HCT116 (cell line): ENCODE results near the gene TIAM2. TPM values are rescaled to one million over a fixed set of nuclear protein-coding genes. Genes with fewer than 3 reads are reported as not detected.

ENCODE experiments used
- ATAC-seq: fragments of 200-7000 bp; cut with Tn5 transposase; 2 replicates; pipeline ENCODE4 v1.9.1; 2020; ENCODE audit warnings: mild to moderate bottlenecking, moderate library complexity
- BruUV-seq: library from RNA; stranded (reverse); fragments of 400-500 nt; replicated peaks from 2 replicates; lab custom pipeline; 2021; lab: Mats Ljungman, UMichigan
- CTCF ChIA-PET: fragments of 300-600 bp; sonication (Branson Sonifier 250); formaldehyde crosslinking; loops from one replicate; lab custom pipeline; 2021; ENCODE audit warnings: antibody characterized with exemption; lab: Charles Lee
- POLR2A ChIA-PET: fragments of 300-600, 350-600 bp; sonication (Branson Sonifier 250); formaldehyde crosslinking; loops from one replicate; lab custom pipeline; 2021; ENCODE audit warnings: antibody characterized with exemption; lab: Charles Lee
- RAD21 ChIA-PET, 2 experiments: fragments of 300-600 bp; sonication (Branson Sonifier 250); formaldehyde crosslinking; loops; one replicate each; lab custom pipeline; 2023; ENCODE audit warnings: low total read pairs in 2 of 2; ENCODE audit not compliant: uncharacterized antibody in 2 of 2, unreplicated experiment in 2 of 2, low non-redundant PET in 1 of 2; lab: Charles Lee
- DNase-seq: peaks from one replicate; pipeline ENCODE4 v3.0.0-alpha.2; 2010; ENCODE audit warnings: low read depth, low spot score
- H2AFZ ChIP-seq: fragments of 200-600 bp; shearing (Covaris generic), sonication (generic); 2 replicates; pipeline ENCODE4 v1.6.1; 2017; ENCODE audit warnings: low read depth, mixed run types, mixed read lengths, antibody characterized with exemption, low read length; ENCODE audit not compliant: poor library complexity, severe bottlenecking
- H3K27ac ChIP-seq: 2 replicates; pipeline ENCODE4 v1.5.1; 2012; ENCODE audit warnings: low read depth, low read length
- H3K27me3 ChIP-seq: fragments of 200-600 bp; sonication (generic); 2 replicates; pipeline ENCODE4 v1.6.1; 2016; ENCODE audit warnings: mixed run types, low read length, mixed read lengths; ENCODE audit not compliant: insufficient read depth
- H3K36me3 ChIP-seq, 2 experiments: fragments of 200-500 bp in 1 of 2; fragments of 200-600 bp in 1 of 2; sonication (Bioruptor generic) in 1 of 2; sonication (generic) in 1 of 2; 2 replicates each; pipeline versions ENCODE4 v1.5.1 to v1.6.1; 2014 to 2016; ENCODE audit warnings: low read length in 2 of 2, inconsistent platforms in 1 of 2, mixed read lengths in 1 of 2, mixed run types in 1 of 2; ENCODE audit not compliant: insufficient read depth in 2 of 2, control insufficient read depth in 1 of 2
- H3K4me1 ChIP-seq, 2 experiments: fragments of 200-600 bp in 1 of 2; sonication (generic) in 1 of 2; 2 replicates each; pipeline versions ENCODE4 v1.5.1 to v1.6.1; 2012 to 2017; ENCODE audit warnings: low read length in 2 of 2, inconsistent platforms in 1 of 2, mild to moderate bottlenecking in 1 of 2, mixed read lengths in 1 of 2, mixed run types in 1 of 2, moderate library complexity in 1 of 2; ENCODE audit not compliant: insufficient read depth in 2 of 2, control insufficient read depth in 1 of 2
- H3K4me2 ChIP-seq: fragments of 200-600 bp; sonication (generic); 2 replicates; pipeline ENCODE4 v1.6.1; 2017; ENCODE audit warnings: mixed run types, low read length, mixed read lengths
- H3K4me3 ChIP-seq, 2 experiments: fragments of 200-600 bp in 1 of 2; sonication (generic) in 1 of 2; replicated peaks in 1 of 2; 2 replicates each; pipeline ENCODE4 v1.5.1; 2011 to 2016; ENCODE audit warnings: low read length in 2 of 2, control low read depth in 1 of 2, low read depth in 1 of 2, mild to moderate bottlenecking in 1 of 2, mixed read lengths in 1 of 2, mixed run types in 1 of 2
- H3K79me2 ChIP-seq: fragments of 200-600 bp; sonication (generic); 2 replicates; pipeline ENCODE4 v1.6.1; 2017; ENCODE audit warnings: mild to moderate bottlenecking, mixed run types, low read length, moderate library complexity, mixed read lengths; ENCODE audit not compliant: insufficient read depth
- H3K9ac ChIP-seq: fragments of 200-600 bp; sonication (generic); 2 replicates; pipeline ENCODE4 v1.6.1; 2016; ENCODE audit warnings: low read length, mixed read lengths
- H3K9me2 ChIP-seq: fragments of 200-600 bp; sonication (generic), shearing (Covaris generic); 2 replicates; pipeline ENCODE4 v1.6.1; 2017; ENCODE audit warnings: mixed run types, mild to moderate bottlenecking, moderate library complexity; ENCODE audit not compliant: insufficient read depth
- H3K9me3 ChIP-seq, 2 experiments: fragments of 200-500 bp in 1 of 2; fragments of 200-600 bp in 1 of 2; sonication (Bioruptor generic) in 1 of 2; sonication (generic) in 1 of 2; 2 replicates each; pipeline ENCODE4 v1.6.1; 2014 to 2017; ENCODE audit warnings: low read length in 2 of 2, mixed read lengths in 2 of 2, inconsistent platforms in 1 of 2, low read depth in 1 of 2, mild to moderate bottlenecking in 1 of 2, mixed run types in 1 of 2, moderate library complexity in 1 of 2; ENCODE audit not compliant: control insufficient read depth in 1 of 2, insufficient read depth in 1 of 2
- H4K20me1 ChIP-seq: fragments of 200-600 bp; sonication (generic), shearing (Covaris generic); 2 replicates; pipeline ENCODE4 v1.6.1; 2017; ENCODE audit warnings: mixed run types, mild to moderate bottlenecking, moderate library complexity; ENCODE audit not compliant: insufficient read depth
- ATF3 ChIP-seq: IDR thresholded peaks from 2 replicates; pipeline ENCODE4 v1.6.1; 2012
- CBX3 ChIP-seq: IDR thresholded peaks from 2 replicates; pipeline ENCODE4 v1.6.1; 2012; ENCODE audit warnings: low read depth
- CEBPB ChIP-seq: IDR thresholded peaks from 2 replicates; pipeline ENCODE4 v1.6.1; 2012; ENCODE audit warnings: low read depth
- EZH2 ChIP-seq: fragments of 200-600 bp; sonication (generic); IDR thresholded peaks from 2 replicates; pipeline ENCODE4 v1.6.1; 2017; ENCODE audit warnings: antibody characterized with exemption, mixed run types
- JUND ChIP-seq: IDR thresholded peaks from 2 replicates; pipeline ENCODE4 v1.6.1; 2012
- MAX ChIP-seq: IDR thresholded peaks from 2 replicates; pipeline ENCODE4 v1.6.1; 2012
- POLR2A ChIP-seq: IDR thresholded peaks from 2 replicates; pipeline ENCODE4 v1.7.0; 2011; ENCODE audit warnings: borderline replicate concordance; ENCODE audit not compliant: insufficient read depth, insufficient read length; ENCODE audit errors: extremely low read depth
- POLR2AphosphoS5 ChIP-seq: IDR thresholded peaks from 2 replicates; pipeline ENCODE4 v1.6.1; 2011; ENCODE audit warnings: mild to moderate bottlenecking, low read depth, low read length, moderate library complexity
- RAD21 ChIP-seq: IDR thresholded peaks from 2 replicates; pipeline ENCODE4 v1.6.1; 2012; ENCODE audit warnings: low read depth, mild to moderate bottlenecking
- REST ChIP-seq: IDR thresholded peaks from 2 replicates; pipeline ENCODE4 v1.6.1; 2012; ENCODE audit warnings: low read depth
- SP1 ChIP-seq: IDR thresholded peaks from 2 replicates; pipeline ENCODE4 v1.6.1; 2012; ENCODE audit warnings: low read depth
- SRF ChIP-seq: IDR thresholded peaks from 2 replicates; pipeline ENCODE4 v1.6.1; 2012; ENCODE audit warnings: low read depth
- TCF7L2 ChIP-seq: IDR thresholded peaks from 2 replicates; pipeline ENCODE4 v1.7.0; 2011; ENCODE audit warnings: borderline replicate concordance, inconsistent platforms; ENCODE audit not compliant: insufficient read depth, insufficient read length; ENCODE audit errors: extremely low read depth
- YY1 ChIP-seq: IDR thresholded peaks from 2 replicates; pipeline ENCODE4 v1.6.1; 2011; ENCODE audit warnings: low read length, low read depth, moderate library complexity, mild to moderate bottlenecking; ENCODE audit not compliant: insufficient replicate concordance; ENCODE audit errors: extremely low read depth
- ZBTB33 ChIP-seq: IDR thresholded peaks from 2 replicates; pipeline ENCODE4 v1.6.1; 2011; ENCODE audit warnings: mild to moderate bottlenecking, low read length, moderate library complexity; ENCODE audit not compliant: insufficient replicate concordance; ENCODE audit errors: extremely low read depth
- ZFX ChIP-seq: fragments of 450-650 bp; IDR thresholded peaks from 2 replicates; pipeline ENCODE4 v1.6.1; 2017
- ZNF274 ChIP-seq: fragments of 200-500 bp; sonication (Bioruptor generic); IDR thresholded peaks from 2 replicates; pipeline ENCODE4 v1.6.1; 2014; ENCODE audit warnings: mild to moderate bottlenecking, low read depth, low read length, inconsistent platforms
- intact Hi-C: fragments of 100-400 bp; cut with micrococcal nuclease; formaldehyde crosslinking; loops from 2 replicates; pipeline ENCODE4 v1.10.0; 2022
- total RNA-seq: library from RNA; stranded (reverse); gene quantifications from one replicate; pipeline ENCODE4 v1.2.1, GENCODE V29; 2021; ENCODE audit not compliant: unreplicated experiment
- TF ChIP-seq, protein P1 (sequence below), 3 experiments: fragments of 200-600 bp in 1 of 3; sonication (generic) in 1 of 3; IDR thresholded peaks in 2 of 3; conservative IDR thresholded peaks in 1 of 3; 2 replicates each; pipeline ENCODE4 v1.5.1; 2012 to 2017; ENCODE audit warnings: low read depth in 2 of 3, low read length in 2 of 3, antibody characterized with exemption in 1 of 3, borderline replicate concordance in 1 of 3, control low read depth in 1 of 3, mild to moderate bottlenecking in 1 of 3, mixed read lengths in 1 of 3, mixed run types in 1 of 3, moderate library complexity in 1 of 3; ENCODE audit not compliant: insufficient read depth in 1 of 3

TIAM2 gene
- total RNA-seq, 1 experiment from 2014 or later: 9.4 TPM

GRCh38 chr6:154969796-154970195, 25.3 kb upstream of the TIAM2 start:
- Histone ChIP-seq H3K9ac (no peak overlapping the region), H3K36me3 (no peaks in the 10 kb centered on the region), H3K4me1 (no peaks in the 10 kb centered on the region), H3K4me2 (no peak overlapping the region), H3K27ac (no peak overlapping the region), H3K9me3 (no peaks in the 10 kb centered on the region), H2AFZ (no peak overlapping the region), H3K79me2 (no peaks in the 10 kb centered on the region), H3K27me3 (no peaks in the 10 kb centered on the region), H4K20me1 (no peaks in the 10 kb centered on the region), H3K9me2 (no peaks in the 10 kb centered on the region), H3K4me3 (no peak overlapping the region)
- ChIA-PET POLR2A (no interaction called here), RAD21 (no interaction called here), CTCF (no interaction called here)
- no TSS peak for BruUV-seq
- intact Hi-C loops: loop anchor here (2.0 kb wide), 1 partner anchor 15 kb away; no protein-coding TSS in a partner anchor
- DNase-seq (no peak), ATAC-seq (no peak)
- TF ChIP-seq EZH2: no peak
- TF ChIP-seq ZNF274: no peak
- no peak for TF ChIP-seq REST
- no peak for TF ChIP-seq ZFX
- TF ChIP-seq ATF3: no peak
- TF ChIP-seq RAD21: no peak
- TF ChIP-seq SRF: no peak
- no peak for TF ChIP-seq SP1
- no peak for TF ChIP-seq TCF7L2
- no peak for TF ChIP-seq YY1
- TF ChIP-seq POLR2A: no peak
- no peak for TF ChIP-seq MAX
- TF ChIP-seq CEBPB: no peak
- TF ChIP-seq JUND: no peak
- TF ChIP-seq CBX3: no peak
- TF ChIP-seq, protein P1, sequence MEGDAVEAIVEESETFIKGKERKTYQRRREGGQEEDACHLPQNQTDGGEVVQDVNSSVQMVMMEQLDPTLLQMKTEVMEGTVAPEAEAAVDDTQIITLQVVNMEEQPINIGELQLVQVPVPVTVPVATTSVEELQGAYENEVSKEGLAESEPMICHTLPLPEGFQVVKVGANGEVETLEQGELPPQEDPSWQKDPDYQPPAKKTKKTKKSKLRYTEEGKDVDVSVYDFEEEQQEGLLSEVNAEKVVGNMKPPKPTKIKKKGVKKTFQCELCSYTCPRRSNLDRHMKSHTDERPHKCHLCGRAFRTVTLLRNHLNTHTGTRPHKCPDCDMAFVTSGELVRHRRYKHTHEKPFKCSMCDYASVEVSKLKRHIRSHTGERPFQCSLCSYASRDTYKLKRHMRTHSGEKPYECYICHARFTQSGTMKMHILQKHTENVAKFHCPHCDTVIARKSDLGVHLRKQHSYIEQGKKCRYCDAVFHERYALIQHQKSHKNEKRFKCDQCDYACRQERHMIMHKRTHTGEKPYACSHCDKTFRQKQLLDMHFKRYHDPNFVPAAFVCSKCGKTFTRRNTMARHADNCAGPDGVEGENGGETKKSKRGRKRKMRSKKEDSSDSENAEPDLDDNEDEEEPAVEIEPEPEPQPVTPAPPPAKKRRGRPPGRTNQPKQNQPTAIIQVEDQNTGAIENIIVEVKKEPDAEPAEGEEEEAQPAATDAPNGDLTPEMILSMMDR (IDR thresholded peaks at IDR 0.05 in 2 of 3, conservative IDR thresholded peaks at IDR 0.05 in 1 of 3; ENCODE audit: borderline replicate concordance in 1 of 3, insufficient read depth in 1 of 3, low read depth in 2 of 3, low read length in 2 of 3): no peak
- TF ChIP-seq ZBTB33: no peak
- no peak for TF ChIP-seq POLR2AphosphoS5
